Tibial nerve (tissue), 4 donors: ENCODE results near the gene TGFB1I1.

Experiments used
- CTCF ChIP-seq, 5 experiments: fragments of 200-600 bp in 3 of 5; fragments of 450-650 bp in 2 of 5; sonication (generic) in 3 of 5; IDR thresholded peaks; one replicate each; pipeline ENCODE4 v1.5.1; 2016 to 2019; ENCODE audit warnings: antibody characterized with exemption in 5 of 5, mild to moderate bottlenecking in 3 of 5, moderate library complexity in 2 of 5
- EP300 ChIP-seq, 2 donors: sonication (generic); formaldehyde crosslinking; IDR thresholded peaks; one replicate each; pipeline ENCODE4 v1.6.1; 2017; ENCODE audit warnings: antibody characterized with exemption in 2 of 2, mild to moderate bottlenecking in 1 of 2
- POLR2A ChIP-seq, 2 donors: fragments of 450-650 bp; IDR thresholded peaks; one replicate each; pipeline ENCODE4 v1.6.1; 2017; ENCODE audit warnings: antibody characterized with exemption in 2 of 2, mild to moderate bottlenecking in 2 of 2, moderate library complexity in 2 of 2

- no peak for TF ChIP-seq CTCF (IDR thresholded peaks at IDR 0.05)
- TF ChIP-seq EP300 (IDR thresholded peaks at IDR 0.05), result no peak
- TF ChIP-seq POLR2A (IDR thresholded peaks at IDR 0.05), result no peak
Observed at GRCh38 chr16:31501226-31501965, 29.4 kb downstream of the TGFB1I1 start.
